Lower leg skin (tissue), 3 donors: Measurements from ENCODE around the gene LYRM4.

ENCODE experiments used
- CTCF ChIP-seq, 3 donors: fragments of 450-650 bp; IDR thresholded peaks; one replicate each; pipeline ENCODE4 v1.5.1; 2016; ENCODE audit warnings: antibody characterized with exemption in 3 of 3, mild to moderate bottlenecking in 3 of 3, moderate library complexity in 2 of 3
- POLR2A ChIP-seq, 2 donors: fragments of 450-650 bp; IDR thresholded peaks; one replicate each; pipeline ENCODE4 v1.6.1; 2016 to 2017; ENCODE audit warnings: antibody characterized with exemption in 2 of 2, mild to moderate bottlenecking in 1 of 2, moderate library complexity in 1 of 2

GRCh38 chr6:5084360-5084780 is 176.4 kb downstream of the LYRM4 start:
- no peak for TF ChIP-seq CTCF (IDR thresholded peaks at IDR 0.05)
- no peak for TF ChIP-seq POLR2A (IDR thresholded peaks at IDR 0.05)
